ENCODE results near the gene LSM14A.
"Not testable (repeated sequence)": the region's sequence is repeated elsewhere in the genome, so short reads cannot be mapped to it uniquely, and the experiment has no call there.

Gene LSM14A

DNA sequence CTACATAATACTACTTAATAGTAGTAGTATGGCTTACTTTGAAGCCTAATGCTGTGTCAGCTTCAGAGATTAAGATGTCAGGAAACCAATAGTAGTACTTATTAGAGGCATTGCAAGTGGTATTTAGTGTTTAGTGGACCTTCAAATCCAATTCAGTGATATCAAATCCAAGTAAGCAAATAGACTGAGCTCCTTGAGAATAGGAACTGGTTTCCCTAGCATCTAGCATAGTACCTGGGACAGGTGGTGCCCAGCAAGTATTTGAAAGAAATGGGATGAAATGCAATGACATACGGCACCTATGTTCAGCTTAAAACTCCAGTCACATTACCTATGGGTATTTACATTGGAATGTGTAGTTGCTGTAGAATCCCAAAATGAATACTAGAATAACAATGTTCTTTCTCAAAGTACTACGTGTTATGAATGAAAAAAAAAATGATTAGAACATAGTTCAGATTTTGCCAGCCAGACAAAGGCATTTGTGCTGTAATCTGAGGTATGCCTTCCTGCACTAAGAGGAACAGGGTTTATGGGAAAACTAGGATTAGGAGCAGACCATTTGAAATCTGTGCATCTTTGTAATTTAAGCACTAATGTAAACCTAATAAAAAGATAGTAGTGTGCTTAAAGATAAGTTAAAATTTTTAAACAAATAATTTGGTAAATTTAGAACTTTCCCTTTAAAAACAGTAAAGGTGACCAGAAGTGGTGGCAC is 17.1 kb downstream of the LSM14A start:
- TF ChIP-seq, protein P1, sequence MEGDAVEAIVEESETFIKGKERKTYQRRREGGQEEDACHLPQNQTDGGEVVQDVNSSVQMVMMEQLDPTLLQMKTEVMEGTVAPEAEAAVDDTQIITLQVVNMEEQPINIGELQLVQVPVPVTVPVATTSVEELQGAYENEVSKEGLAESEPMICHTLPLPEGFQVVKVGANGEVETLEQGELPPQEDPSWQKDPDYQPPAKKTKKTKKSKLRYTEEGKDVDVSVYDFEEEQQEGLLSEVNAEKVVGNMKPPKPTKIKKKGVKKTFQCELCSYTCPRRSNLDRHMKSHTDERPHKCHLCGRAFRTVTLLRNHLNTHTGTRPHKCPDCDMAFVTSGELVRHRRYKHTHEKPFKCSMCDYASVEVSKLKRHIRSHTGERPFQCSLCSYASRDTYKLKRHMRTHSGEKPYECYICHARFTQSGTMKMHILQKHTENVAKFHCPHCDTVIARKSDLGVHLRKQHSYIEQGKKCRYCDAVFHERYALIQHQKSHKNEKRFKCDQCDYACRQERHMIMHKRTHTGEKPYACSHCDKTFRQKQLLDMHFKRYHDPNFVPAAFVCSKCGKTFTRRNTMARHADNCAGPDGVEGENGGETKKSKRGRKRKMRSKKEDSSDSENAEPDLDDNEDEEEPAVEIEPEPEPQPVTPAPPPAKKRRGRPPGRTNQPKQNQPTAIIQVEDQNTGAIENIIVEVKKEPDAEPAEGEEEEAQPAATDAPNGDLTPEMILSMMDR (IDR thresholded peaks at IDR 0.05; ENCODE audit: extremely low read depth, insufficient read depth, missing control alignments), result no peak
- DNase-seq (ENCODE audit: low spot score), result no peak
- in situ Hi-C loops (cut with MboI; ENCODE audit: low pct_unique_long_range_greater_than_20kb, low sequenced_read_pairs, unreplicated experiment), result no loop called here

DNA sequence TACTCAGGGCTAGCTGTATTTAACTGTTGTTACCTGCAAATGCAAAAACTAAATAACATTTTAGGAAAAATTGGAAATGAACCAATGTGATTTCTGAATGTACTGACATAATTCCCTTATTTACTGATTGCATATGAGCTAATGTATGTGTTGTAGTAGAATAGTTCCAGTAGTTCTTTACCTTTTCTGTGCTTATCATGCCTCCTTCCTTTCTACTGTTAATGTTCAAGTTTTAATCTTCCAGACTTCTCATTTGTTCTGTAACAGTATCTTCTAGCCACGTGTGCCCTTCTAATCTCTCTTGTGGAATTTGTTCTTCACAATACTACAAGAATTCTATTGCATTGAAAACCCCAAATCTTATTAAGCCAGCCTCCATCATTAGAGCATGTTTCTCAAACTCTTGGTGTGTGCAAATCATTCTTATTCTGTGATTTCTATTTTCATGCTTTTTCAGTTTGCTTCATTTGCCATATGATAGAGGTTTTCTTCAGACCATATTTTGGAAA is 17.7 kb downstream of the LSM14A start:
- in situ Hi-C loops (cut with MboI; ENCODE audit: low pct_unique_long_range_greater_than_20kb, low sequenced_read_pairs, unreplicated experiment), result no loop called here
- no peak for DNase-seq (ENCODE audit: low spot score)
- TF ChIP-seq, protein P1 (IDR thresholded peaks at IDR 0.05; ENCODE audit: extremely low read depth, insufficient read depth, missing control alignments), result no peak

DNA sequence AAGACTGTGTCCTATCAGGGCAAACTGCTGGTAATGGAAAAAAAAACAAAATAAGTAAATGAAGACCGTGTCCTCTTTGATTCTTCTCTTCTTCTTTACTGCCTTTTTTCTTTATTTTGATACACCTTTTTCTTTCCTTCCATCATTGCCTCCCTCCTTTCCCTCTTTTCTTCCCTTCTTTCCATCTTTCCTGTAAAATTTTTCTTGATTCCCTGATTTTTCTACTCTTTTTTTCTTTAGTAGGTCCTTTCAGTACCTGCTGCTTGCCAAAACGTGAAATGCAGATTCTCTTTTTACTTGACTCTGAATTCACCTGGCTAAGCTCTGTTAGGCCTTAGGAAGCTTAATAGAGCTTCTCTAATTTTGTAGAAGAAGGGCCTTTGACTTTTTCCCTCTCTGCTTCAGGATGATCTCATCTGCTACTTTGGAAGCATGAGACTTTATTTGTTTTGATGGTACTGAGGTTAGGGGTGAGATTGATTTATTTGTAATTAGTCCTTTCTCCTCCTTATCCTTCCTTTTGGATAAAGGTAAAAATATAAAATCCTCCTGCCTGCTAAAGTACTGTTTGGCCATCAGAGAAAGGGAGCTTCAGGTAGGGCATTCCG is 19.2 kb downstream of the LSM14A start:
- DNase-seq (ENCODE audit: low spot score), result no peak
- TF ChIP-seq, protein P1 (IDR thresholded peaks at IDR 0.05; ENCODE audit: extremely low read depth, insufficient read depth, missing control alignments), result no peak
- in situ Hi-C loops (cut with MboI; ENCODE audit: low pct_unique_long_range_greater_than_20kb, low sequenced_read_pairs, unreplicated experiment), result no loop called here

DNA sequence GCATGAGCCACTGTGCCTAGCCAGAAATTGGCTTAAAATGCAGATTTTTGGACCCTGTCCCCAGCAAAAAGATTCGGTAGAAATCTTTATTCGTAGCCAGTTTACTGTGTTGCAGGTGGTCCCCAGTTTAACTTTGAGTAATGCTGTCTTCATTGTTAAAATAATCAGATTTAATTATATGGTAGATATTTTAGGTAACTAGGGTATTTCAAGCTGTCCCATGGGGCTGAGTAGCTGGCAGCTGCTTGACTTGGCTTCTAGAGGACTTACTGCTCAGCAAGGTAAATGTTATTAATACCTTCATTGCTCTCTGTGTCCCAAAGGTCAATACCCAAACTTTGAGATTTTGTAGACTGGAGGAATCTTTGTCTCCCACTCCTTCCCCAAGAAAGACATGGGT is 21.1 kb downstream of the LSM14A start:
- DNase-seq (ENCODE audit: low spot score), result no peak
- in situ Hi-C loops (cut with MboI; ENCODE audit: low pct_unique_long_range_greater_than_20kb, low sequenced_read_pairs, unreplicated experiment), result no loop called here
- TF ChIP-seq, protein P1 (IDR thresholded peaks at IDR 0.05; ENCODE audit: extremely low read depth, insufficient read depth, missing control alignments), result no peak

DNA sequence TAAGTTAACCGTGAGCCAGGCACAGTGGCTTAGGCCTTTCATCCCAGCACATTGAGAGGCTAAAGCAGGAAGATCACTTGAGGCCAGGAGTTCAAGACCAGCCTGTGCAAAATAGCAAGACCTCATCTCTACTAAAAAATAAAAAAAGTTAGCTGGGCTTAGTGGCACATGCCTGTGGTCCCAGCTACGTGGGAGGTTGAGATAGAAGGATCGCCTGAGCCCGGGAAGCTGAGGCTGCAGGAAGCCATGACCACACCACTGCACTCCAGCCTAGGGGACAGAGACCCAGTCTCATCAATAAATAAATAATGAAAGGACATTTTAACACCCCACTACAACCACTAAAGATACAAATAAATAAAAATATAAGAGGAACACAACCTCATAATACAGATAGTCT is 21.6 kb downstream of the LSM14A start:
- TF ChIP-seq, protein P1 (IDR thresholded peaks at IDR 0.05; ENCODE audit: extremely low read depth, insufficient read depth, missing control alignments), result no peak
- DNase-seq (ENCODE audit: low spot score), result no peak

DNA sequence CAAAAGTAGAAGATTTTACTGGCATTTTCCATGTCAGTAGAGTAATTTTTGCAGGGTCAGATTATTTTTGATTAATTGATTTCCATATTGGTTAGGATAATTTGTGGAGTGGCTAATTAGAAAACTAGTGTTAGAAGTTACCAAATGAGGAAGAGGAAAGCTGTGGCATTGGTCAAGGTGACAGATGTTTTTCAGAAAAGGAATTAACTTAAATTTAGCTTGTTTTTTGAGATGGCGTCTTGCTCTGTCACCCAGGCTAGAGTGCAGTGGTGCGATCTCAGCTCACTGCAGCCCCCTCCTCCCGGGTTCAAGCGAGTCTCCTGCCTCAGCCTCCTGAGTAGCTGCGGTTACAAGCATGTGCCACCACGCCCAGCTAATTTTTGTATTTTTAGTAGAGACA is 28.8 kb downstream of the LSM14A start:
- TF ChIP-seq, protein P1 (IDR thresholded peaks at IDR 0.05; ENCODE audit: extremely low read depth, insufficient read depth, missing control alignments), result no peak
- no peak for DNase-seq (ENCODE audit: low spot score)
- in situ Hi-C loops (cut with MboI; ENCODE audit: low pct_unique_long_range_greater_than_20kb, low sequenced_read_pairs, unreplicated experiment), result no loop called here

More for the DNA sequence above, 21.6 kb downstream of the LSM14A start:
- in situ Hi-C loops (cut with MboI; ENCODE audit: low pct_unique_long_range_greater_than_20kb, low sequenced_read_pairs, unreplicated experiment), result no loop called here

DNA sequence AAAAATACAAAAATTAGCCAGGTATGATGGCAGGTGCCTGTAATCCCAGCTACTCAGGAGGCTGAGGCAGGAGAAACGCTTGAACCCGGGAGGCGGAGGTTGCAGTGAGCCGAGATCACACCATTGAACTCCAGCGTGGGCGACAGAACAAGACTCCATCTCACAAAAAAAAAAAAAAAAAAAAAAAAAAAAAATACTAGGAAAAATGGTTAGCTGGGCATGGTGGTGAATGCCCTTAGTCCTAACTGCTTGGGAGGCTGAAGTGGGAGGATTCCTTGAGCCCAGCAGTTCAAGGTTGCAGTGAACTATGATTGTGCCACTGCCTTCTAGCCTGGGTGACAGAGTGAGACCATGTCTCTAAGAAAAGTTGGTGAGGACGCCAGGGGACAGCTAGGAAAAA is 33.0 kb downstream of the LSM14A start:
- in situ Hi-C loops (cut with MboI; ENCODE audit: low pct_unique_long_range_greater_than_20kb, low sequenced_read_pairs, unreplicated experiment); DNase-seq (ENCODE audit: low spot score): not testable (repeated sequence)
